GM18519 (cell line): ENCODE data around the gene SPRR5.

Source experiments
- ATAC-seq: cut with Tn5 transposase; IDR thresholded peaks from one replicate; pipeline ENCODE4 v1.9.1; 2021; ENCODE audit warnings: mild to moderate bottlenecking, moderate library complexity; ENCODE audit not compliant: unreplicated experiment, low FRiP score

SPRR5 gene

GRCh38 chr1:152946651-152947256, at the start of gene SPRR5:
Gene SPRR5 (plus strand): TSS chr1:152947206. CDS start chr1:152948555, 1,349 bp downstream.
- no peak for ATAC-seq

GRCh38 chr1:152899027-152899426, 48.0 kb upstream of the SPRR5 start:
- no peak for ATAC-seq

GRCh38 chr1:152899883-152900282, 47.1 kb upstream of the SPRR5 start:
- ATAC-seq, result no peak

GRCh38 chr1:152901631-152902030, 45.4 kb upstream of the SPRR5 start:
- no peak for ATAC-seq

- no peak for ATAC-seq
These were observed 44.4 kb upstream of the SPRR5 start for GRCh38 chr1:152902636-152903035.

- ATAC-seq, result no peak
These were observed 42.1 kb upstream of the SPRR5 start for GRCh38 chr1:152904688-152905440.

- ATAC-seq, result no peak
These were observed 40.9 kb upstream of the SPRR5 start for GRCh38 chr1:152906023-152906565.

GRCh38 chr1:152907686-152908601, 39.1 kb upstream of the SPRR5 start, which contains the start of gene IVL:
Gene IVL (plus strand): TSS chr1:152908546. CDS start chr1:152909798, 1,252 bp downstream.
- ATAC-seq, result no peak

GRCh38 chr1:152909206-152909605, 37.8 kb upstream of the SPRR5 start:
- ATAC-seq, result no peak

GRCh38 chr1:152912471-152912870, 34.5 kb upstream of the SPRR5 start:
- no peak for ATAC-seq

- ATAC-seq, result no peak
These were observed 34.1 kb upstream of the SPRR5 start for GRCh38 chr1:152912900-152913299.

- ATAC-seq, result no peak
These were observed 29.2 kb upstream of the SPRR5 start for GRCh38 chr1:152917794-152918193.

- ATAC-seq, result no peak
These were observed 27.9 kb upstream of the SPRR5 start for GRCh38 chr1:152919071-152919470.

GRCh38 chr1:152924191-152924590, 22.8 kb upstream of the SPRR5 start:
- ATAC-seq, result no peak

- no peak for ATAC-seq
These were observed 20.9 kb upstream of the SPRR5 start for GRCh38 chr1:152926091-152926490.

- ATAC-seq, result no peak
These were observed 18.3 kb upstream of the SPRR5 start for GRCh38 chr1:152928671-152929070.

- ATAC-seq, result no peak
These were observed 14.7 kb upstream of the SPRR5 start for GRCh38 chr1:152932170-152932811.

- no peak for ATAC-seq
These were observed 13.8 kb upstream of the SPRR5 start for GRCh38 chr1:152933196-152933595.

- ATAC-seq, result no peak
These were observed 6.4 kb upstream of the SPRR5 start for GRCh38 chr1:152940614-152941013.

- ATAC-seq, result no peak
These were observed 5.8 kb upstream of the SPRR5 start for GRCh38 chr1:152941037-152941711.
